CD14-positive monocyte (primary cell): ENCODE data around the gene IL2RG. TPM values are rescaled to one million over a fixed set of nuclear protein-coding genes. Genes with fewer than 3 reads are reported as not detected.

ENCODE experiments used
- DNase-seq, 3 donors: peaks; one replicate each; pipeline ENCODE4 v3.0.0-alpha.2; 2011 to 2022
- H2AFZ ChIP-seq: 2 replicates; pipeline ENCODE4 v1.6.0; 2012; ENCODE audit warnings: mild to moderate bottlenecking, low read depth, low read length, inconsistent platforms; ENCODE audit not compliant: insufficient read depth, poor library complexity, severe bottlenecking
- H3K27ac ChIP-seq, 2 donors: 1 replicate in 1 of 2; 2 replicates in 1 of 2; pipeline ENCODE4 v1.5.1; 2012 to 2013; ENCODE audit warnings: low read length in 2 of 2, control low read depth in 1 of 2, inconsistent platforms in 1 of 2, low read depth in 1 of 2, mild to moderate bottlenecking in 1 of 2
- H3K27me3 ChIP-seq, 2 donors: one replicate each; pipeline versions ENCODE4 v1.6.0 to v1.6.1; 2011 to 2013; ENCODE audit warnings: low read length in 2 of 2; ENCODE audit not compliant: control insufficient read depth in 2 of 2, insufficient read depth in 2 of 2
- H3K36me3 ChIP-seq, 2 donors: replicated peaks in 1 of 2; 1 replicate in 1 of 2; 2 replicates in 1 of 2; pipeline versions ENCODE4 v1.5.1 to v1.6.1; 2012 to 2013; ENCODE audit warnings: low read length in 2 of 2, control low read depth in 1 of 2, inconsistent platforms in 1 of 2, mild to moderate bottlenecking in 1 of 2; ENCODE audit not compliant: insufficient read depth in 2 of 2, control insufficient read depth in 1 of 2
- H3K4me1 ChIP-seq, 2 donors: 1 replicate in 1 of 2; 2 replicates in 1 of 2; pipeline versions ENCODE4 v1.5.1 to v1.6.1; 2012 to 2013; ENCODE audit warnings: low read length in 2 of 2, control low read depth in 1 of 2, inconsistent platforms in 1 of 2, mild to moderate bottlenecking in 1 of 2, moderate library complexity in 1 of 2; ENCODE audit not compliant: insufficient read depth in 2 of 2, control insufficient read depth in 1 of 2
- H3K4me2 ChIP-seq: replicated peaks from 2 replicates; pipeline ENCODE3; 2012; ENCODE audit warnings: low read length, moderate library complexity, mild to moderate bottlenecking; ENCODE audit not compliant: poor library complexity, severe bottlenecking; ENCODE audit errors: extremely low read depth
- H3K4me3 ChIP-seq, 3 experiments: fragments of 200-600 bp in 1 of 3; sonication (generic) in 1 of 3; replicated peaks in 1 of 3; 1 replicate in 2 of 3; 2 replicates in 1 of 3; pipeline ENCODE4 v1.5.1; 2011 to 2013; ENCODE audit warnings: low read length in 3 of 3, mild to moderate bottlenecking in 3 of 3, control low read depth in 2 of 3, low read depth in 2 of 3, inconsistent platforms in 1 of 3, moderate library complexity in 1 of 3
- H3K79me2 ChIP-seq: 2 replicates; pipeline ENCODE4 v1.6.0; 2012; ENCODE audit warnings: mild to moderate bottlenecking, control low read depth, inconsistent platforms, low read length, moderate library complexity; ENCODE audit not compliant: insufficient read depth
- H3K9ac ChIP-seq: 2 replicates; pipeline ENCODE4 v1.6.0; 2017; ENCODE audit warnings: low read length, mild to moderate bottlenecking; ENCODE audit not compliant: insufficient read depth, poor library complexity, severe bottlenecking
- H3K9me3 ChIP-seq, 2 donors: replicated peaks in 1 of 2; 1 replicate in 1 of 2; 2 replicates in 1 of 2; pipeline versions ENCODE4 v1.5.1 to v1.6.1; 2012 to 2013; ENCODE audit warnings: low read length in 2 of 2, control low read depth in 1 of 2; ENCODE audit not compliant: control insufficient read depth in 1 of 2, insufficient read depth in 1 of 2
- H4K20me1 ChIP-seq: 2 replicates; pipeline ENCODE4 v1.6.0; 2012; ENCODE audit warnings: mild to moderate bottlenecking, low read length, control low read depth, moderate library complexity; ENCODE audit not compliant: insufficient read depth
- H3K27ac Mint-ChIP-seq, 7 donors: one replicate each; pipeline ENCODE4 v1.8.0; 2020; ENCODE audit warnings: mild to moderate bottlenecking in 7 of 7, mixed read lengths in 7 of 7, moderate library complexity in 6 of 7, inconsistent platforms in 2 of 7
- H3K27me3 Mint-ChIP-seq, 3 donors: one replicate each; pipeline ENCODE4 v1.8.0; 2021 to 2022; ENCODE audit warnings: low read depth in 3 of 3, mild to moderate bottlenecking in 3 of 3, mixed read lengths in 3 of 3, moderate library complexity in 3 of 3, inconsistent platforms in 1 of 3
- H3K36me3 Mint-ChIP-seq, 2 donors: one replicate each; pipeline ENCODE4 v1.8.0; 2020; ENCODE audit warnings: mixed read lengths in 2 of 2, inconsistent platforms in 1 of 2, mild to moderate bottlenecking in 1 of 2
- H3K4me1 Mint-ChIP-seq: one replicate; pipeline ENCODE4 v1.8.0; 2020; ENCODE audit warnings: mild to moderate bottlenecking, mixed read lengths
- H3K4me3 Mint-ChIP-seq, 2 donors: one replicate each; pipeline ENCODE4 v1.8.0; 2020; ENCODE audit warnings: mild to moderate bottlenecking in 2 of 2, mixed read lengths in 2 of 2, moderate library complexity in 1 of 2
- H3K9me3 Mint-ChIP-seq, 7 donors: one replicate each; pipeline ENCODE4 v1.8.0; 2020 to 2022; ENCODE audit warnings: mixed read lengths in 7 of 7, mild to moderate bottlenecking in 6 of 7, moderate library complexity in 6 of 7, inconsistent platforms in 2 of 7
- WGBS: methylation state at CpG from one replicate; pipeline ENCODE4 v1.1.5; 2013; ENCODE audit warnings: missing lambda C conversion rate; ENCODE audit not compliant: insufficient coverage; 5-methylcytosine and 5-hydroxymethylcytosine counted together
- intact Hi-C, 2 donors: fragments of 100-400 bp; cut with micrococcal nuclease; formaldehyde crosslinking; loops; one replicate each; pipeline versions ENCODE4 v1.15.0 to v1.15.1; 2023
- polyA plus RNA-seq, 3 donors: library from polyadenylated mRNA; depleted of rRNA in 1 of 3; unstranded in 2 of 3; stranded (reverse) in 1 of 3; fragments of 300-500 nt in 2 of 3; fragments of >200 nt in 1 of 3; fragmentation: Illumina TruSeq in 2 of 3; gene quantifications; 1 replicate in 2 of 3; 2 replicates in 1 of 3; pipeline ENCODE4 v1.2.3, GENCODE V29; 2012 to 2021
- TF ChIP-seq, protein P1 (sequence below): fragments of 200-600 bp; IDR thresholded peaks from one replicate; pipeline ENCODE4 v1.8.0; 2022; ENCODE audit warnings: antibody characterized with exemption, mild to moderate bottlenecking

Gene IL2RG
- polyA plus RNA-seq, 3 donors = 48.3 to 105 (median 94.5) TPM

DNA sequence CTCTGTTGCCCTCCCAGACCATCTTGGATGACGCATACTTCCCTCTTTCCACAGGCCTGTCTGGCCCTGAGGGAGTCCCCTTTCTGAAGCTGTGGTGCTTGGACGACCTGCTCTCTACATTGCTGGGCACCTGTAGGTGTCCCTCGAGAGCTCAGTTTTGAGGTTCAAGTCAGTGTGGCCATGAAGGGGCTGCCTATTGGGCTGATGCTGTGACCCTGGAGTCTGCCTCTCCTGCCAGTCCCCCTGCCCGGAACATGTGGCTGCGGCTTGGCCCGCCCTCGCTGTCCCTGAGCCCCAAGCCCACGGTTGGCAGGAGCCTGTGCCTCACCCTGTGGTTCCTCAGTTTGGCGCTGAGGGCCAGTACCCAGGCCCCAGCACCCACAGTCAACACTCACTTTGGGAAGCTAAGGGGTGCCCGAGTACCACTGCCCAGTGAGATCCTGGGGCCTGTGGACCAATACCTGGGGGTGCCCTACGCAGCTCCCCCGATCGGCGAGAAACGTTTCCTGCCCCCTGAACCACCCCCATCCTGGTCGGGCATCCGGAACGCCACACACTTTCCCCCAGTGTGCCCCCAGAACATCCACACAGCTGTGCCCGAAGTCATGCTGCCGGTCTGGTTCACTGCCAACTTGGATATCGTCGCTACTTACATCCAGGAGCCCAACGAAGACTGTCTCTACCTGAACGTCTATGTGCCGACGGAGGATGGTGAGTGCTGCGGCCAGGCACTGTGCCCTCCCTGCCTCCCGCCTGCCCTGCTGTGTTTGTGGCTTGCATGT is 36.3 kb upstream of the IL2RG start:
- H3K4me2 ChIP-seq = no peak overlapping the region
- peak in 2 of 3 donors; percentile 18 to 35 for DNase-seq
- no peak overlapping the region for H3K9ac ChIP-seq

DNA sequence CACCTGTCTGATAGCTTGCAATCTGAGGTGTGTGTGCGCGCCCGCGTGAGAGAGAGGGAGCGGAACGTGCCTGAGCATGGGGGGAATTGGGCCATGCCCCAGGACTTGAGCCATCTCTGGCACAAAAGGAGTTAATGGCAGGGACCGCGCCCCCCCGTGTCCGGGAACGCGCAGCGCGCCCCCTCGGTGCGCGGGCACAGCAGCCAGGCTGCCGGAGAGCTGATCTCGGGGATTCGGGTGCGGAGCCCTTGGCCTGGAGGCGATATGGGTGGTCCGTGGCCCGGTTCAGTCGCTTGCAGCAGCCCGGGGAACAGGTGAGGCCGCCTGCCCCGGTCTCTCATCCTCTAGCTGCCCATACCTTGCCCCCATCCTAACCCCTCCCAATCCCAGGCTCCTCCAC is 33.3 kb upstream of the IL2RG start, which contains the start of gene NLGN3:
TSS of gene NLGN3 (plus strand) at position 191 of the 400 bp plus-strand sequence. CDS start 2,909 bp downstream, outside the sequence.
- peak within 1 kb of the TSS in 1 of 3 experiments; percentile 69 for H3K4me3 ChIP-seq
- no peak within 1 kb of the TSS for H2AFZ ChIP-seq
- Mint-ChIP-seq H3K36me3 (peaks cover 16 to 26% of the 10 kb centered on the region in 2 donors), H3K9me3 (peaks cover 0 to 5% (median 0%) of the 10 kb centered on the region in 7 donors), H3K4me1 (peaks cover 34% of the 10 kb centered on the region), H3K27ac (peak within 1 kb of the TSS in 6 of 7 donors; percentile 22 to 68 (median 46)), H3K4me3 (peak within 1 kb of the TSS; percentile 34 to 42), H3K27me3 (peaks cover 0 to 17% (median 0%) of the 10 kb centered on the region in 3 donors)
- H3K9ac ChIP-seq = peak within 1 kb of the TSS; percentile 4
- no peaks in the 10 kb centered on the region for H3K79me2 ChIP-seq
- no peak for DNase-seq
- H3K4me1 ChIP-seq = peaks cover 17 to 29% of the 10 kb centered on the region in 2 donors
- no peaks in the 10 kb centered on the region for H3K9me3 ChIP-seq
- WGBS = no CpG with 5 or more reads among the region's 28 CpGs
- intact Hi-C loops = no loop called here
- H3K4me2 ChIP-seq = peak within 1 kb of the TSS; percentile 70
- TF ChIP-seq, protein P1, sequence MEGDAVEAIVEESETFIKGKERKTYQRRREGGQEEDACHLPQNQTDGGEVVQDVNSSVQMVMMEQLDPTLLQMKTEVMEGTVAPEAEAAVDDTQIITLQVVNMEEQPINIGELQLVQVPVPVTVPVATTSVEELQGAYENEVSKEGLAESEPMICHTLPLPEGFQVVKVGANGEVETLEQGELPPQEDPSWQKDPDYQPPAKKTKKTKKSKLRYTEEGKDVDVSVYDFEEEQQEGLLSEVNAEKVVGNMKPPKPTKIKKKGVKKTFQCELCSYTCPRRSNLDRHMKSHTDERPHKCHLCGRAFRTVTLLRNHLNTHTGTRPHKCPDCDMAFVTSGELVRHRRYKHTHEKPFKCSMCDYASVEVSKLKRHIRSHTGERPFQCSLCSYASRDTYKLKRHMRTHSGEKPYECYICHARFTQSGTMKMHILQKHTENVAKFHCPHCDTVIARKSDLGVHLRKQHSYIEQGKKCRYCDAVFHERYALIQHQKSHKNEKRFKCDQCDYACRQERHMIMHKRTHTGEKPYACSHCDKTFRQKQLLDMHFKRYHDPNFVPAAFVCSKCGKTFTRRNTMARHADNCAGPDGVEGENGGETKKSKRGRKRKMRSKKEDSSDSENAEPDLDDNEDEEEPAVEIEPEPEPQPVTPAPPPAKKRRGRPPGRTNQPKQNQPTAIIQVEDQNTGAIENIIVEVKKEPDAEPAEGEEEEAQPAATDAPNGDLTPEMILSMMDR = no peak
- no peak within 1 kb of the TSS for H3K27ac ChIP-seq
- H4K20me1 ChIP-seq = no peaks in the 10 kb centered on the region
- H3K27me3 ChIP-seq = no peaks in the 10 kb centered on the region
- H3K36me3 ChIP-seq = peaks cover 19 to 25% of the 10 kb centered on the region in 2 donors

More for the DNA sequence above, 36.3 kb upstream of the IL2RG start:
- Mint-ChIP-seq H3K9me3 (peaks cover 0 to 5% (median 0%) of the 10 kb centered on the region in 7 donors), H3K36me3 (peaks cover 3 to 17% of the 10 kb centered on the region in 2 donors), H3K4me3 (no peak overlapping the region), H3K27me3 (peaks cover 0 to 11% (median 0%) of the 10 kb centered on the region in 3 donors), H3K4me1 (peaks cover 34% of the 10 kb centered on the region), H3K27ac (peak overlapping the region in 3 of 7 donors; percentile 18 to 79 (median 19))
- 57% methylated on average over 8 of the region's 28 CpGs for WGBS
- Histone ChIP-seq H4K20me1 (no peaks in the 10 kb centered on the region), H3K27ac (no peak overlapping the region), H3K4me1 (peaks cover 17 to 29% of the 10 kb centered on the region in 2 donors), H3K27me3 (no peaks in the 10 kb centered on the region), H3K36me3 (peaks cover 0 to 4% of the 10 kb centered on the region in 2 donors), H2AFZ (no peak overlapping the region), H3K4me3 (no peak overlapping the region), H3K9me3 (no peaks in the 10 kb centered on the region), H3K79me2 (no peaks in the 10 kb centered on the region)
- TF ChIP-seq, protein P1 = no peak
- intact Hi-C loops = no loop called here
